ENCODE data around the gene WDR45. TPM values are rescaled to one million over a fixed set of nuclear protein-coding genes. Genes with fewer than 3 reads are reported as not detected.

WDR45 gene
- total and polyA plus RNA-seq, 2 experiments from 2014 or later: 28.8 to 36.2 TPM

DNA sequence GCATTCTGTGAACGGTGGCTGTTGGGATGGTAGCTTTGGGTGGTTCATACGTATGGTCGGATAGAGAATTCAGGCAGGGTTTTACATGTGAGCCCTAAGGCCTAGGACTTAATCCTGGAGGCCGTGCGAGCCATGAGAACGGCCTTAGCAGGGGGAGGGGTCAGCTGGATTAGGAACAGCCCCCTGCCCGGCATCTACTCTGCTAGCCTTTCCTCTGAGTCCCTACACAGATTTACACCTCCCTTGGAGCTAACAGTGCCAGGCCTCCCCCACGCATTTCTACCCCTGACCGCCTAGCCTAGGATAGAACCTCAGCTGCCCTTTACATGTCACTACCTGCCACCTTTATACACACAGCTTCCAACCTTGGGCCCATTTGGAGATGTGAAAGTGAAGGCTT is 13.0 kb downstream of the WDR45 start:
- no peak for TF ChIP-seq NANOG (IDR thresholded peaks at IDR 0.05; ENCODE audit: borderline replicate concordance)
- TF ChIP-seq ZNF114 (CRISPR knock-in tag; IDR thresholded peaks at IDR 0.05): no peak
- TF ChIP-seq, protein P1, sequence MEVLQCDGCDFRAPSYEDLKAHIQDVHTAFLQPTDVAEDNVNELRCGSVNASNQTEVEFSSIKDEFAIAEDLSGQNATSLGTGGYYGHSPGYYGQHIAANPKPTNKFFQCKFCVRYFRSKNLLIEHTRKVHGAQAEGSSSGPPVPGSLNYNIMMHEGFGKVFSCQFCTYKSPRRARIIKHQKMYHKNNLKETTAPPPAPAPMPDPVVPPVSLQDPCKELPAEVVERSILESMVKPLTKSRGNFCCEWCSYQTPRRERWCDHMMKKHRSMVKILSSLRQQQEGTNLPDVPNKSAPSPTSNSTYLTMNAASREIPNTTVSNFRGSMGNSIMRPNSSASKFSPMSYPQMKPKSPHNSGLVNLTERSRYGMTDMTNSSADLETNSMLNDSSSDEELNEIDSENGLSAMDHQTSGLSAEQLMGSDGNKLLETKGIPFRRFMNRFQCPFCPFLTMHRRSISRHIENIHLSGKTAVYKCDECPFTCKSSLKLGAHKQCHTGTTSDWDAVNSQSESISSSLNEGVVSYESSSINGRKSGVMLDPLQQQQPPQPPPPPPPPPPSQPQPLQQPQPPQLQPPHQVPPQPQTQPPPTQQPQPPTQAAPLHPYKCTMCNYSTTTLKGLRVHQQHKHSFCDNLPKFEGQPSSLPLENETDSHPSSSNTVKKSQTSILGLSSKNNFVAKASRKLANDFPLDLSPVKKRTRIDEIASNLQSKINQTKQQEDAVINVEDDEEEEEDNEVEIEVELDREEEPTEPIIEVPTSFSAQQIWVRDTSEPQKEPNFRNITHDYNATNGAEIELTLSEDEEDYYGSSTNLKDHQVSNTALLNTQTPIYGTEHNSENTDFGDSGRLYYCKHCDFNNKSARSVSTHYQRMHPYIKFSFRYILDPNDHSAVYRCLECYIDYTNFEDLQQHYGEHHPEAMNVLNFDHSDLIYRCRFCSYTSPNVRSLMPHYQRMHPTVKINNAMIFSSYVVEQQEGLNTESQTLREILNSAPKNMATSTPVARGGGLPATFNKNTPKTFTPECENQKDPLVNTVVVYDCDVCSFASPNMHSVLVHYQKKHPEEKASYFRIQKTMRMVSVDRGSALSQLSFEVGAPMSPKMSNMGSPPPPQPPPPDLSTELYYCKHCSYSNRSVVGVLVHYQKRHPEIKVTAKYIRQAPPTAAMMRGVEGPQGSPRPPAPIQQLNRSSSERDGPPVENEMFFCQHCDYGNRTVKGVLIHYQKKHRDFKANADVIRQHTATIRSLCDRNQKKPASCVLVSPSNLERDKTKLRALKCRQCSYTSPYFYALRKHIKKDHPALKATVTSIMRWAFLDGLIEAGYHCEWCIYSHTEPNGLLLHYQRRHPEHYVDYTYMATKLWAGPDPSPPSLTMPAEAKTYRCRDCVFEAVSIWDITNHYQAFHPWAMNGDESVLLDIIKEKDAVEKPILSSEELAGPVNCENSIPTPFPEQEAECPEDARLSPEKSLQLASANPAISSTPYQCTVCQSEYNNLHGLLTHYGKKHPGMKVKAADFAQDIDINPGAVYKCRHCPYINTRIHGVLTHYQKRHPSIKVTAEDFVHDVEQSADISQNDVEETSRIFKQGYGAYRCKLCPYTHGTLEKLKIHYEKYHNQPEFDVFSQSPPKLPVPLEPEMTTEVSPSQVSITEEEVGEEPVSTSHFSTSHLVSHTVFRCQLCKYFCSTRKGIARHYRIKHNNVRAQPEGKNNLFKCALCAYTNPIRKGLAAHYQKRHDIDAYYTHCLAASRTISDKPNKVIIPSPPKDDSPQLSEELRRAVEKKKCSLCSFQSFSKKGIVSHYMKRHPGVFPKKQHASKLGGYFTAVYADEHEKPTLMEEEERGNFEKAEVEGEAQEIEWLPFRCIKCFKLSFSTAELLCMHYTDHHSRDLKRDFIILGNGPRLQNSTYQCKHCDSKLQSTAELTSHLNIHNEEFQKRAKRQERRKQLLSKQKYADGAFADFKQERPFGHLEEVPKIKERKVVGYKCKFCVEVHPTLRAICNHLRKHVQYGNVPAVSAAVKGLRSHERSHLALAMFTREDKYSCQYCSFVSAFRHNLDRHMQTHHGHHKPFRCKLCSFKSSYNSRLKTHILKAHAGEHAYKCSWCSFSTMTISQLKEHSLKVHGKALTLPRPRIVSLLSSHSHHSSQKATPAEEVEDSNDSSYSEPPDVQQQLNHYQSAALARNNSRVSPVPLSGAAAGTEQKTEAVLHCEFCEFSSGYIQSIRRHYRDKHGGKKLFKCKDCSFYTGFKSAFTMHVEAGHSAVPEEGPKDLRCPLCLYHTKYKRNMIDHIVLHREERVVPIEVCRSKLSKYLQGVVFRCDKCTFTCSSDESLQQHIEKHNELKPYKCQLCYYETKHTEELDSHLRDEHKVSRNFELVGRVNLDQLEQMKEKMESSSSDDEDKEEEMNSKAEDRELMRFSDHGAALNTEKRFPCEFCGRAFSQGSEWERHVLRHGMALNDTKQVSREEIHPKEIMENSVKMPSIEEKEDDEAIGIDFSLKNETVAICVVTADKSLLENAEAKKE (CRISPR knock-in tag; IDR thresholded peaks at IDR 0.05): no peak
- TF ChIP-seq CREB1 (CRISPR knock-in tag; IDR thresholded peaks at IDR 0.05; ENCODE audit: low read depth): no peak
- no peak for TF ChIP-seq ZNF331 (CRISPR knock-in tag; IDR thresholded peaks at IDR 0.05; ENCODE audit: low read depth)
- no peak for TF ChIP-seq JUNB (IDR thresholded peaks at IDR 0.05; ENCODE audit: unreplicated experiment)
- TF ChIP-seq STAT1 (IDR thresholded peaks at IDR 0.05; ENCODE audit: unreplicated experiment): no peak
- no peak for TF ChIP-seq EZH2 (IDR thresholded peaks at IDR 0.05; ENCODE audit: low read depth, unreplicated experiment)
- no peak for TF ChIP-seq EZH2phosphoT487 (IDR thresholded peaks at IDR 0.05; ENCODE audit: unreplicated experiment)
- TF ChIP-seq, protein P2, sequence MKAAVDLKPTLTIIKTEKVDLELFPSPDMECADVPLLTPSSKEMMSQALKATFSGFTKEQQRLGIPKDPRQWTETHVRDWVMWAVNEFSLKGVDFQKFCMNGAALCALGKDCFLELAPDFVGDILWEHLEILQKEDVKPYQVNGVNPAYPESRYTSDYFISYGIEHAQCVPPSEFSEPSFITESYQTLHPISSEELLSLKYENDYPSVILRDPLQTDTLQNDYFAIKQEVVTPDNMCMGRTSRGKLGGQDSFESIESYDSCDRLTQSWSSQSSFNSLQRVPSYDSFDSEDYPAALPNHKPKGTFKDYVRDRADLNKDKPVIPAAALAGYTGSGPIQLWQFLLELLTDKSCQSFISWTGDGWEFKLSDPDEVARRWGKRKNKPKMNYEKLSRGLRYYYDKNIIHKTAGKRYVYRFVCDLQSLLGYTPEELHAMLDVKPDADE (IDR thresholded peaks at IDR 0.05): no peak
- TF ChIP-seq, protein P3, sequence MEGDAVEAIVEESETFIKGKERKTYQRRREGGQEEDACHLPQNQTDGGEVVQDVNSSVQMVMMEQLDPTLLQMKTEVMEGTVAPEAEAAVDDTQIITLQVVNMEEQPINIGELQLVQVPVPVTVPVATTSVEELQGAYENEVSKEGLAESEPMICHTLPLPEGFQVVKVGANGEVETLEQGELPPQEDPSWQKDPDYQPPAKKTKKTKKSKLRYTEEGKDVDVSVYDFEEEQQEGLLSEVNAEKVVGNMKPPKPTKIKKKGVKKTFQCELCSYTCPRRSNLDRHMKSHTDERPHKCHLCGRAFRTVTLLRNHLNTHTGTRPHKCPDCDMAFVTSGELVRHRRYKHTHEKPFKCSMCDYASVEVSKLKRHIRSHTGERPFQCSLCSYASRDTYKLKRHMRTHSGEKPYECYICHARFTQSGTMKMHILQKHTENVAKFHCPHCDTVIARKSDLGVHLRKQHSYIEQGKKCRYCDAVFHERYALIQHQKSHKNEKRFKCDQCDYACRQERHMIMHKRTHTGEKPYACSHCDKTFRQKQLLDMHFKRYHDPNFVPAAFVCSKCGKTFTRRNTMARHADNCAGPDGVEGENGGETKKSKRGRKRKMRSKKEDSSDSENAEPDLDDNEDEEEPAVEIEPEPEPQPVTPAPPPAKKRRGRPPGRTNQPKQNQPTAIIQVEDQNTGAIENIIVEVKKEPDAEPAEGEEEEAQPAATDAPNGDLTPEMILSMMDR (conservative IDR thresholded peaks at IDR 0.05; ENCODE audit: low read depth in 2 of 2): no peak
- TF ChIP-seq POLR2AphosphoS5 (IDR thresholded peaks at IDR 0.05; ENCODE audit: low read depth): no peak
- TF ChIP-seq, protein P4, sequence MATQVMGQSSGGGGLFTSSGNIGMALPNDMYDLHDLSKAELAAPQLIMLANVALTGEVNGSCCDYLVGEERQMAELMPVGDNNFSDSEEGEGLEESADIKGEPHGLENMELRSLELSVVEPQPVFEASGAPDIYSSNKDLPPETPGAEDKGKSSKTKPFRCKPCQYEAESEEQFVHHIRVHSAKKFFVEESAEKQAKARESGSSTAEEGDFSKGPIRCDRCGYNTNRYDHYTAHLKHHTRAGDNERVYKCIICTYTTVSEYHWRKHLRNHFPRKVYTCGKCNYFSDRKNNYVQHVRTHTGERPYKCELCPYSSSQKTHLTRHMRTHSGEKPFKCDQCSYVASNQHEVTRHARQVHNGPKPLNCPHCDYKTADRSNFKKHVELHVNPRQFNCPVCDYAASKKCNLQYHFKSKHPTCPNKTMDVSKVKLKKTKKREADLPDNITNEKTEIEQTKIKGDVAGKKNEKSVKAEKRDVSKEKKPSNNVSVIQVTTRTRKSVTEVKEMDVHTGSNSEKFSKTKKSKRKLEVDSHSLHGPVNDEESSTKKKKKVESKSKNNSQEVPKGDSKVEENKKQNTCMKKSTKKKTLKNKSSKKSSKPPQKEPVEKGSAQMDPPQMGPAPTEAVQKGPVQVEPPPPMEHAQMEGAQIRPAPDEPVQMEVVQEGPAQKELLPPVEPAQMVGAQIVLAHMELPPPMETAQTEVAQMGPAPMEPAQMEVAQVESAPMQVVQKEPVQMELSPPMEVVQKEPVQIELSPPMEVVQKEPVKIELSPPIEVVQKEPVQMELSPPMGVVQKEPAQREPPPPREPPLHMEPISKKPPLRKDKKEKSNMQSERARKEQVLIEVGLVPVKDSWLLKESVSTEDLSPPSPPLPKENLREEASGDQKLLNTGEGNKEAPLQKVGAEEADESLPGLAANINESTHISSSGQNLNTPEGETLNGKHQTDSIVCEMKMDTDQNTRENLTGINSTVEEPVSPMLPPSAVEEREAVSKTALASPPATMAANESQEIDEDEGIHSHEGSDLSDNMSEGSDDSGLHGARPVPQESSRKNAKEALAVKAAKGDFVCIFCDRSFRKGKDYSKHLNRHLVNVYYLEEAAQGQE (IDR thresholded peaks at IDR 0.05; ENCODE audit: unreplicated experiment): no peak
- Mint-ChIP-seq H3K9me3 (no peaks in the 10 kb centered on the region), H3K36me3 (ENCODE audit: low read depth) (peaks cover 3% of the 10 kb centered on the region; the same call in 1 of the 3 replicates), H3K4me1 (peaks cover 4% of the 10 kb centered on the region; the same call in 2 of the 3 replicates), H3K27me3 (ENCODE audit: insufficient read depth, low read depth, poor library complexity) (peaks cover 8% of the 10 kb centered on the region), H3K27ac (no peak overlapping the region), H3K4me3 (no peak overlapping the region)
- Histone ChIP-seq H2AFZ (no peak overlapping the region), H3K4me2 (no peak overlapping the region), H3K27ac (ENCODE audit: low read depth) (no peak overlapping the region), H3K27me3 (ENCODE audit: insufficient read depth) (no peaks in the 10 kb centered on the region), H3K4me3 (no peak overlapping the region), H3K36me3 (ENCODE audit: insufficient read depth) (no peaks in the 10 kb centered on the region), H4K20me1 (replicated peaks; ENCODE audit: insufficient read depth) (no peaks in the 10 kb centered on the region), H3K9me2 (ENCODE audit: insufficient read depth) (no peaks in the 10 kb centered on the region), H3K79me2 (replicated peaks; ENCODE audit: insufficient read depth) (no peaks in the 10 kb centered on the region), H3K4me1 (ENCODE audit: insufficient read depth) (no peaks in the 10 kb centered on the region), H3F3A (replicated peaks; ENCODE audit: low read depth) (no peaks in the 10 kb centered on the region)
- ATAC-seq: no peak
- no peak for DNase-seq (ENCODE audit: low spot score)
